HepG2 (cell line): ENCODE data around the gene UTP4. TPM values are rescaled to one million over a fixed set of nuclear protein-coding genes. Genes with fewer than 3 reads are reported as not detected.

ENCODE experiments used
- ATAC-seq: fragments of 200-7000 bp; cut with Tn5 transposase; 3 replicates; pipeline ENCODE4 v1.9.1; 2020; ENCODE audit warnings: mild to moderate bottlenecking, moderate library complexity
- BruUV-seq: library from RNA; stranded (reverse); fragments of 400-500 nt; replicated peaks from 2 replicates; lab custom pipeline; 2021; lab: Mats Ljungman, UMichigan
- CTCF ChIA-PET: fragments of 300-600 bp; formaldehyde crosslinking; extraction: SDS; loops from one replicate; lab custom pipeline; 2021; ENCODE audit warnings: low total read pairs, inconsistent platforms, low intra/inter-chr PET ratio; lab: Yijun Ruan, JAX
- POLR2A ChIA-PET: fragments of 350-600 bp; sonication (Branson Sonifier 250); formaldehyde crosslinking; loops from one replicate; lab custom pipeline; 2020; ENCODE audit warnings: antibody characterized with exemption, inconsistent platforms; lab: Yijun Ruan, JAX
- DNase-seq: peaks from one replicate; pipeline ENCODE4 v3.0.0-alpha.2; 2015; ENCODE audit warnings: low spot score
- FAIRE-seq: peaks from 3 replicates; lab custom pipeline; 2011; peaks lifted over from hg19 to GRCh38; lab: Jason Lieb, UNC
- H2AFZ ChIP-seq: one replicate; pipeline ENCODE4 v1.6.1; 2011; ENCODE audit warnings: low read length, inconsistent platforms
- H3K27ac ChIP-seq: fragments of 300-600 bp; 3 replicates; pipeline ENCODE4 v1.8.0; 2011; ENCODE audit warnings: mixed run types, mild to moderate bottlenecking, mixed read lengths, low read length, inconsistent platforms; ENCODE audit not compliant: insufficient read depth; ENCODE audit errors: extremely low read length
- H3K27me3 ChIP-seq, 2 experiments: fragments of 200-600 bp in 1 of 2; 2 replicates in 1 of 2; 3 replicates in 1 of 2; pipeline versions ENCODE4 v1.6.0 to v1.8.0; 2011; ENCODE audit warnings: low read length in 2 of 2, mild to moderate bottlenecking in 2 of 2, moderate library complexity in 2 of 2, inconsistent platforms in 1 of 2; ENCODE audit not compliant: insufficient read depth in 2 of 2, control insufficient read depth in 1 of 2
- H3K36me3 ChIP-seq, 2 experiments: fragments of 200-600 bp in 1 of 2; replicated peaks in 1 of 2; 2 replicates in 1 of 2; 3 replicates in 1 of 2; pipeline versions ENCODE4 v1.5.1 to v1.8.0; 2011; ENCODE audit warnings: low read length in 2 of 2, inconsistent platforms in 1 of 2; ENCODE audit not compliant: insufficient read depth in 2 of 2, control insufficient read depth in 1 of 2
- H3K4me1 ChIP-seq: 2 replicates; pipeline ENCODE4 v1.5.1; 2012; ENCODE audit warnings: low read length, inconsistent platforms; ENCODE audit not compliant: insufficient read depth
- H3K4me2 ChIP-seq: 2 replicates; pipeline ENCODE4 v1.6.0; 2011; ENCODE audit warnings: low read depth, low read length, inconsistent platforms
- H3K4me3 ChIP-seq, 3 experiments: fragments of 200-600 bp in 1 of 3; sonication (generic), shearing (Covaris generic) in 1 of 3; replicated peaks in 1 of 3; 2 replicates each; pipeline ENCODE4 v1.5.1; 2011 to 2016; ENCODE audit warnings: low read length in 3 of 3, inconsistent platforms in 2 of 3, low read depth in 2 of 3, mild to moderate bottlenecking in 2 of 3, control low read depth in 1 of 3, mixed read lengths in 1 of 3; ENCODE audit not compliant: insufficient read depth in 1 of 3
- H3K79me2 ChIP-seq: one replicate; pipeline ENCODE4 v1.6.1; 2011; ENCODE audit warnings: low read length, inconsistent platforms; ENCODE audit not compliant: insufficient read depth
- H3K9ac ChIP-seq: 2 replicates; pipeline ENCODE4 v1.6.0; 2011; ENCODE audit warnings: mild to moderate bottlenecking, low read depth, low read length, inconsistent platforms; ENCODE audit not compliant: insufficient read depth
- H3K9me3 ChIP-seq: 2 replicates; pipeline ENCODE4 v1.5.1; 2012; ENCODE audit warnings: mild to moderate bottlenecking, low read length
- H4K20me1 ChIP-seq: 2 replicates; pipeline ENCODE4 v1.6.0; 2011; ENCODE audit warnings: inconsistent platforms, mild to moderate bottlenecking, low read length, moderate library complexity; ENCODE audit not compliant: insufficient read depth
- ERF ChIP-seq: IDR thresholded peaks from 2 replicates; pipeline ENCODE4 v1.6.1; 2018; ENCODE audit warnings: missing biosample characterization, missing genetic modification reagents
- HDAC2 ChIP-seq: sonication (generic); formaldehyde crosslinking; IDR thresholded peaks from 2 replicates; pipeline ENCODE4 v1.4.0; 2020; ENCODE audit warnings: missing genetic modification reagents
- POLR2A ChIP-seq, 2 experiments: IDR thresholded peaks; 2 replicates each; pipeline ENCODE4 v1.6.1; 2011; ENCODE audit warnings: low read depth in 2 of 2, low read length in 2 of 2, mild to moderate bottlenecking in 1 of 2, moderate library complexity in 1 of 2; ENCODE audit not compliant: insufficient read depth in 1 of 2
- TGIF2 ChIP-seq: IDR thresholded peaks from 2 replicates; pipeline ENCODE4 v1.6.1; 2016; ENCODE audit warnings: control low read depth, missing compliant biosample characterization
- ZBTB40 ChIP-seq, 2 experiments: fragments of 450-650 bp in 1 of 2; sonication (generic) in 1 of 2; formaldehyde crosslinking in 1 of 2; IDR thresholded peaks; 2 replicates each; pipeline versions ENCODE4 v1.6.1 to v1.8.0; 2016 to 2022; ENCODE audit warnings: antibody characterized with exemption in 1 of 2, mild to moderate bottlenecking in 1 of 2, missing genetic modification reagents in 1 of 2
- ZC3H4 ChIP-seq: sonication (generic); formaldehyde crosslinking; IDR thresholded peaks from 2 replicates; pipeline ENCODE4 v1.4.0; 2020; ENCODE audit warnings: missing genetic modification reagents, borderline replicate concordance
- ZNF331 ChIP-seq: sonication (generic); formaldehyde crosslinking; IDR thresholded peaks from 2 replicates; pipeline ENCODE4 v1.4.0; 2020; ENCODE audit warnings: missing genetic modification reagents
- ZNF724P ChIP-seq: sonication (generic); formaldehyde crosslinking; IDR thresholded peaks from 2 replicates; pipeline ENCODE4 v1.8.0; 2022; ENCODE audit warnings: missing genetic modification reagents, borderline replicate concordance
- ZNF792 ChIP-seq: IDR thresholded peaks from 2 replicates; pipeline ENCODE4 v1.6.1; 2016
- WGBS: methylation state at CpG from one replicate; pipeline ENCODE4 v1.1.6; 2017; ENCODE audit warnings: low lambda C conversion rate; 5-methylcytosine and 5-hydroxymethylcytosine counted together
- in situ Hi-C: cut with HindIII; loops from 2 replicates; pipeline ENCODE4 v1.10.0; 2017; ENCODE audit warnings: low pct_unique_long_range_greater_than_20kb; ENCODE audit not compliant: extremely low pct_ligation_motif_present
- intact Hi-C: fragments of 100-400 bp; cut with micrococcal nuclease; formaldehyde crosslinking; loops from one replicate; pipeline ENCODE4 v1.10.0; 2022; ENCODE audit not compliant: unreplicated experiment
- polyA plus RNA-seq, 8 experiments: library from polyadenylated mRNA; depleted of rRNA in 3 of 8; stranded (reverse) in 7 of 8; unstranded in 1 of 8; fragments of >200 nt; fragmentation: Illumina TruSeq in 4 of 8; extraction: Trizol in 4 of 8; gene quantifications; 2 replicates each; pipeline versions ENCODE4 v1.2.1 to v1.2.3, GENCODE V29; 2011 to 2016; ENCODE audit warnings: low read depth in 4 of 8, missing spikeins in 1 of 8, mixed read lengths in 1 of 8; ENCODE audit not compliant: insufficient read depth in 1 of 8
- total RNA-seq, 5 experiments: library from RNA; depleted of rRNA; stranded (reverse); fragments of >200 nt; fragmentation: Illumina TruSeq; extraction: Trizol; gene quantifications; 2 replicates each; pipeline ENCODE4 v1.2.3, GENCODE V29; 2016; ENCODE audit warnings: low read depth in 1 of 5
- TF ChIP-seq, protein P1 (sequence below): sonication (generic); formaldehyde crosslinking; conservative IDR thresholded peaks from 2 replicates; pipeline ENCODE4 v1.4.0; 2020; ENCODE audit warnings: missing genetic modification reagents

The UTP4 gene
- total and polyA plus RNA-seq, 2 of the 13 experiments (the other 11 are each of a cell fraction or from before 2014, with no cell fraction given), result 30.0 to 85.8 TPM

DNA sequence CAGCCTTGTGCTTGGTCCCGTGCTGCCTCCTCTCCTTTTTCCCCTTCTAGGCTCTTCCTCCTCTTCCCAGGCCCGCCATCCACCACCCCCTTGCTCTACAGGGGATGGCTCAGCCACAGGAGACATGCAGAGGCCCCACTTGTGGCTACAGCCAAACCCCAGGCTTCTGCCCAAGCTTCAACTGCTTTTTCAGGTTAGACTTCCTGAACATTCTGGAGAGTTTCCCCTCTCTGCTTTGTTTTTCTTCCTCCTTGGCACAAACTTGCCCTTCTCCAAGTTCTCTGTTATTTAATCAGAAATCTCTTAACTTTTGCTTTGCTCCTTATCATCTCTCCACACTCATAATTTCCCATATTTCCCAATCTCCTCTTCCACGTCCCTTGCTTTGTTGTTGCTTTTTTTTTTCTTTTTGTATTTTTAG, 45.3 kb upstream of the UTP4 start:
- FAIRE-seq (no peak), DNase-seq (no peak), ATAC-seq (no peak)
- POLR2A ChIA-PET, result no interaction called here
- Histone ChIP-seq H3K27me3 (no peaks in the 10 kb centered on the region), H3K9me3 (no peaks in the 10 kb centered on the region), H3K36me3 (no peaks in the 10 kb centered on the region; a peak in 1 of 5 replicates), H2AFZ (no peak overlapping the region), H3K4me3 (no peak overlapping the region), H4K20me1 (no peaks in the 10 kb centered on the region), H3K27ac (no peak overlapping the region), H3K4me2 (no peak overlapping the region), H3K4me1 (peaks cover 27% of the 10 kb centered on the region), H3K79me2 (no peaks in the 10 kb centered on the region), H3K9ac (no peak overlapping the region)
- TF ChIP-seq, protein P1, sequence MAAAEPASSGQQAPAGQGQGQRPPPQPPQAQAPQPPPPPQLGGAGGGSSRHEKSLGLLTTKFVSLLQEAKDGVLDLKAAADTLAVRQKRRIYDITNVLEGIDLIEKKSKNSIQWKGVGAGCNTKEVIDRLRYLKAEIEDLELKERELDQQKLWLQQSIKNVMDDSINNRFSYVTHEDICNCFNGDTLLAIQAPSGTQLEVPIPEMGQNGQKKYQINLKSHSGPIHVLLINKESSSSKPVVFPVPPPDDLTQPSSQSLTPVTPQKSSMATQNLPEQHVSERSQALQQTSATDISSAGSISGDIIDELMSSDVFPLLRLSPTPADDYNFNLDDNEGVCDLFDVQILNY (CRISPR knock-in tag), result no peak
- TF ChIP-seq ZNF724P (CRISPR knock-in tag) (no peak), HDAC2 (CRISPR knock-in tag) (no peak), ERF (CRISPR knock-in tag) (no peak), ZNF792 (CRISPR knock-in tag) (no peak), POLR2A (IDR thresholded peaks at IDR 0.05; ENCODE audit: insufficient read depth in 1 of 2, low read depth in 2 of 2, low read length in 2 of 2) (no peak), ZC3H4 (CRISPR knock-in tag) (no peak), TGIF2 (no peak), ZNF331 (CRISPR knock-in tag) (no peak), ZBTB40 (IDR thresholded peaks at IDR 0.05) (no peak), ZBTB40 (CRISPR knock-in tag; IDR thresholded peaks at IDR 0.05) (no peak)
- in situ Hi-C loops (no loop called here), intact Hi-C loops (no loop called here)
- WGBS, result 97% methylated on average over 3 of the region's 3 CpGs
- no TSS peak for BruUV-seq
- CTCF ChIA-PET, result no interaction called here
